HCT116 (cell line): ENCODE measurements around the gene GLP2R. TPM values are rescaled to one million over a fixed set of nuclear protein-coding genes. Genes with fewer than 3 reads are reported as not detected.

Source experiments
- ATAC-seq: fragments of 200-7000 bp; cut with Tn5 transposase; 2 replicates; pipeline ENCODE4 v1.9.1; 2020; ENCODE audit warnings: mild to moderate bottlenecking, moderate library complexity
- BruUV-seq: library from RNA; stranded (reverse); fragments of 400-500 nt; replicated peaks from 2 replicates; lab custom pipeline; 2021; lab: Mats Ljungman, UMichigan
- CTCF ChIA-PET: fragments of 300-600 bp; sonication (Branson Sonifier 250); formaldehyde crosslinking; loops from one replicate; lab custom pipeline; 2021; ENCODE audit warnings: antibody characterized with exemption; lab: Charles Lee
- POLR2A ChIA-PET: fragments of 300-600, 350-600 bp; sonication (Branson Sonifier 250); formaldehyde crosslinking; loops from one replicate; lab custom pipeline; 2021; ENCODE audit warnings: antibody characterized with exemption; lab: Charles Lee
- RAD21 ChIA-PET, 2 experiments: fragments of 300-600 bp; sonication (Branson Sonifier 250); formaldehyde crosslinking; loops; one replicate each; lab custom pipeline; 2023; ENCODE audit warnings: low total read pairs in 2 of 2; ENCODE audit not compliant: uncharacterized antibody in 2 of 2, unreplicated experiment in 2 of 2, low non-redundant PET in 1 of 2; lab: Charles Lee
- DNase-seq: peaks from one replicate; pipeline ENCODE4 v3.0.0-alpha.2; 2010; ENCODE audit warnings: low read depth, low spot score
- H2AFZ ChIP-seq: fragments of 200-600 bp; shearing (Covaris generic), sonication (generic); 2 replicates; pipeline ENCODE4 v1.6.1; 2017; ENCODE audit warnings: low read depth, mixed run types, mixed read lengths, antibody characterized with exemption, low read length; ENCODE audit not compliant: poor library complexity, severe bottlenecking
- H3K27ac ChIP-seq: 2 replicates; pipeline ENCODE4 v1.5.1; 2012; ENCODE audit warnings: low read depth, low read length
- H3K27me3 ChIP-seq: fragments of 200-600 bp; sonication (generic); 2 replicates; pipeline ENCODE4 v1.6.1; 2016; ENCODE audit warnings: mixed run types, low read length, mixed read lengths; ENCODE audit not compliant: insufficient read depth
- H3K36me3 ChIP-seq, 2 experiments: fragments of 200-500 bp in 1 of 2; fragments of 200-600 bp in 1 of 2; sonication (Bioruptor generic) in 1 of 2; sonication (generic) in 1 of 2; 2 replicates each; pipeline versions ENCODE4 v1.5.1 to v1.6.1; 2014 to 2016; ENCODE audit warnings: low read length in 2 of 2, inconsistent platforms in 1 of 2, mixed read lengths in 1 of 2, mixed run types in 1 of 2; ENCODE audit not compliant: insufficient read depth in 2 of 2, control insufficient read depth in 1 of 2
- H3K4me1 ChIP-seq, 2 experiments: fragments of 200-600 bp in 1 of 2; sonication (generic) in 1 of 2; 2 replicates each; pipeline versions ENCODE4 v1.5.1 to v1.6.1; 2012 to 2017; ENCODE audit warnings: low read length in 2 of 2, inconsistent platforms in 1 of 2, mild to moderate bottlenecking in 1 of 2, mixed read lengths in 1 of 2, mixed run types in 1 of 2, moderate library complexity in 1 of 2; ENCODE audit not compliant: insufficient read depth in 2 of 2, control insufficient read depth in 1 of 2
- H3K4me2 ChIP-seq: fragments of 200-600 bp; sonication (generic); 2 replicates; pipeline ENCODE4 v1.6.1; 2017; ENCODE audit warnings: mixed run types, low read length, mixed read lengths
- H3K4me3 ChIP-seq, 2 experiments: fragments of 200-600 bp in 1 of 2; sonication (generic) in 1 of 2; replicated peaks in 1 of 2; 2 replicates each; pipeline ENCODE4 v1.5.1; 2011 to 2016; ENCODE audit warnings: low read length in 2 of 2, control low read depth in 1 of 2, low read depth in 1 of 2, mild to moderate bottlenecking in 1 of 2, mixed read lengths in 1 of 2, mixed run types in 1 of 2
- H3K79me2 ChIP-seq: fragments of 200-600 bp; sonication (generic); 2 replicates; pipeline ENCODE4 v1.6.1; 2017; ENCODE audit warnings: mild to moderate bottlenecking, mixed run types, low read length, moderate library complexity, mixed read lengths; ENCODE audit not compliant: insufficient read depth
- H3K9ac ChIP-seq: fragments of 200-600 bp; sonication (generic); 2 replicates; pipeline ENCODE4 v1.6.1; 2016; ENCODE audit warnings: low read length, mixed read lengths
- H3K9me2 ChIP-seq: fragments of 200-600 bp; sonication (generic), shearing (Covaris generic); 2 replicates; pipeline ENCODE4 v1.6.1; 2017; ENCODE audit warnings: mixed run types, mild to moderate bottlenecking, moderate library complexity; ENCODE audit not compliant: insufficient read depth
- H3K9me3 ChIP-seq, 2 experiments: fragments of 200-500 bp in 1 of 2; fragments of 200-600 bp in 1 of 2; sonication (Bioruptor generic) in 1 of 2; sonication (generic) in 1 of 2; 2 replicates each; pipeline ENCODE4 v1.6.1; 2014 to 2017; ENCODE audit warnings: low read length in 2 of 2, mixed read lengths in 2 of 2, inconsistent platforms in 1 of 2, low read depth in 1 of 2, mild to moderate bottlenecking in 1 of 2, mixed run types in 1 of 2, moderate library complexity in 1 of 2; ENCODE audit not compliant: control insufficient read depth in 1 of 2, insufficient read depth in 1 of 2
- H4K20me1 ChIP-seq: fragments of 200-600 bp; sonication (generic), shearing (Covaris generic); 2 replicates; pipeline ENCODE4 v1.6.1; 2017; ENCODE audit warnings: mixed run types, mild to moderate bottlenecking, moderate library complexity; ENCODE audit not compliant: insufficient read depth
- CBX3 ChIP-seq: IDR thresholded peaks from 2 replicates; pipeline ENCODE4 v1.6.1; 2012; ENCODE audit warnings: low read depth
- CEBPB ChIP-seq: IDR thresholded peaks from 2 replicates; pipeline ENCODE4 v1.6.1; 2012; ENCODE audit warnings: low read depth
- ELF1 ChIP-seq: IDR thresholded peaks from 2 replicates; pipeline ENCODE4 v1.6.1; 2012; ENCODE audit warnings: low read depth, borderline replicate concordance
- EZH2 ChIP-seq: fragments of 200-600 bp; sonication (generic); IDR thresholded peaks from 2 replicates; pipeline ENCODE4 v1.6.1; 2017; ENCODE audit warnings: antibody characterized with exemption, mixed run types
- JUND ChIP-seq: IDR thresholded peaks from 2 replicates; pipeline ENCODE4 v1.6.1; 2012
- POLR2A ChIP-seq: IDR thresholded peaks from 2 replicates; pipeline ENCODE4 v1.7.0; 2011; ENCODE audit warnings: borderline replicate concordance; ENCODE audit not compliant: insufficient read depth, insufficient read length; ENCODE audit errors: extremely low read depth
- RAD21 ChIP-seq: IDR thresholded peaks from 2 replicates; pipeline ENCODE4 v1.6.1; 2012; ENCODE audit warnings: low read depth, mild to moderate bottlenecking
- SIN3A ChIP-seq: IDR thresholded peaks from 2 replicates; pipeline ENCODE4 v1.6.1; 2012; ENCODE audit warnings: low read depth
- SP1 ChIP-seq: IDR thresholded peaks from 2 replicates; pipeline ENCODE4 v1.6.1; 2012; ENCODE audit warnings: low read depth
- SRF ChIP-seq: IDR thresholded peaks from 2 replicates; pipeline ENCODE4 v1.6.1; 2012; ENCODE audit warnings: low read depth
- TCF7L2 ChIP-seq: IDR thresholded peaks from 2 replicates; pipeline ENCODE4 v1.7.0; 2011; ENCODE audit warnings: borderline replicate concordance, inconsistent platforms; ENCODE audit not compliant: insufficient read depth, insufficient read length; ENCODE audit errors: extremely low read depth
- ZFX ChIP-seq: fragments of 450-650 bp; IDR thresholded peaks from 2 replicates; pipeline ENCODE4 v1.6.1; 2017
- intact Hi-C: fragments of 100-400 bp; cut with micrococcal nuclease; formaldehyde crosslinking; loops from 2 replicates; pipeline ENCODE4 v1.10.0; 2022
- total RNA-seq: library from RNA; stranded (reverse); gene quantifications from one replicate; pipeline ENCODE4 v1.2.1, GENCODE V29; 2021; ENCODE audit not compliant: unreplicated experiment
- TF ChIP-seq, protein P1 (sequence below): IDR thresholded peaks from 2 replicates; pipeline ENCODE4 v1.6.1; 2011; ENCODE audit warnings: mild to moderate bottlenecking, low read length, moderate library complexity; ENCODE audit not compliant: insufficient replicate concordance; ENCODE audit errors: extremely low read depth
- TF ChIP-seq, protein P2 (sequence below): IDR thresholded peaks from 2 replicates; pipeline ENCODE4 v1.6.1; 2012
- TF ChIP-seq, protein P3 (sequence below): IDR thresholded peaks from 2 replicates; pipeline ENCODE4 v1.6.1; 2012
- TF ChIP-seq, protein P4 (sequence below): IDR thresholded peaks from 2 replicates; pipeline ENCODE4 v1.6.1; 2012; ENCODE audit warnings: low read depth

Gene GLP2R
- total RNA-seq, 1 experiment from 2014 or later = not detected

DNA sequence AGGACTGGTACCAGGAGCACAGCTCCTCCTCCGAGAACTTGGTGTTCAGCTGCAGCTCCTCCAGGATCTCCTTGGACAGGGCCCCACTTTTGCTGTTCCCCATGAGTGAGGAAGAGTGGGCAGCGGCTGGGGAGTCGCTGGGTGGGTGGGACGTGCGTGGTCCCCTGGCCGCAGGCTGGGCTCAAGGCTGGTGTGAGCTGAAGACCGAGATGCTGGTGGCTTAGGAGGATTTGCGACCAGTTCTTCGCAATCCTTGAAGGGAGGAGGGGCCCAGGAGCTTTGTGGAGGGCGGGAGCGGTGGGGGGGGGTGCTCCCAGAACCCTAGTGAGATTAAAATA lies 79.3 kb downstream of the GLP2R start, which contains the start of gene RCVRN:
TSS of gene RCVRN (minus strand) at position 194 of the 338 bp plus-strand sequence. CDS start at position 103, 91 bp downstream.
- no peak for TF ChIP-seq TCF7L2
- TF ChIP-seq CEBPB = no peak
- TF ChIP-seq SIN3A = no peak
- TF ChIP-seq EZH2 = no peak
- TF ChIP-seq ELF1 = no peak
- TF ChIP-seq CBX3 = no peak
- TF ChIP-seq, protein P1, sequence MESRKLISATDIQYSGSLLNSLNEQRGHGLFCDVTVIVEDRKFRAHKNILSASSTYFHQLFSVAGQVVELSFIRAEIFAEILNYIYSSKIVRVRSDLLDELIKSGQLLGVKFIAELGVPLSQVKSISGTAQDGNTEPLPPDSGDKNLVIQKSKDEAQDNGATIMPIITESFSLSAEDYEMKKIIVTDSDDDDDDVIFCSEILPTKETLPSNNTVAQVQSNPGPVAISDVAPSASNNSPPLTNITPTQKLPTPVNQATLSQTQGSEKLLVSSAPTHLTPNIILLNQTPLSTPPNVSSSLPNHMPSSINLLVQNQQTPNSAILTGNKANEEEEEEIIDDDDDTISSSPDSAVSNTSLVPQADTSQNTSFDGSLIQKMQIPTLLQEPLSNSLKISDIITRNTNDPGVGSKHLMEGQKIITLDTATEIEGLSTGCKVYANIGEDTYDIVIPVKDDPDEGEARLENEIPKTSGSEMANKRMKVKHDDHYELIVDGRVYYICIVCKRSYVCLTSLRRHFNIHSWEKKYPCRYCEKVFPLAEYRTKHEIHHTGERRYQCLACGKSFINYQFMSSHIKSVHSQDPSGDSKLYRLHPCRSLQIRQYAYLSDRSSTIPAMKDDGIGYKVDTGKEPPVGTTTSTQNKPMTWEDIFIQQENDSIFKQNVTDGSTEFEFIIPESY = no peak
- TF ChIP-seq, protein P2, sequence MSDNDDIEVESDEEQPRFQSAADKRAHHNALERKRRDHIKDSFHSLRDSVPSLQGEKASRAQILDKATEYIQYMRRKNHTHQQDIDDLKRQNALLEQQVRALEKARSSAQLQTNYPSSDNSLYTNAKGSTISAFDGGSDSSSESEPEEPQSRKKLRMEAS = no peak
- TF ChIP-seq POLR2A = no peak
- TF ChIP-seq, protein P3, sequence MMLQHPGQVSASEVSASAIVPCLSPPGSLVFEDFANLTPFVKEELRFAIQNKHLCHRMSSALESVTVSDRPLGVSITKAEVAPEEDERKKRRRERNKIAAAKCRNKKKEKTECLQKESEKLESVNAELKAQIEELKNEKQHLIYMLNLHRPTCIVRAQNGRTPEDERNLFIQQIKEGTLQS = no peak
- TF ChIP-seq JUND = no peak
- TF ChIP-seq, protein P4, sequence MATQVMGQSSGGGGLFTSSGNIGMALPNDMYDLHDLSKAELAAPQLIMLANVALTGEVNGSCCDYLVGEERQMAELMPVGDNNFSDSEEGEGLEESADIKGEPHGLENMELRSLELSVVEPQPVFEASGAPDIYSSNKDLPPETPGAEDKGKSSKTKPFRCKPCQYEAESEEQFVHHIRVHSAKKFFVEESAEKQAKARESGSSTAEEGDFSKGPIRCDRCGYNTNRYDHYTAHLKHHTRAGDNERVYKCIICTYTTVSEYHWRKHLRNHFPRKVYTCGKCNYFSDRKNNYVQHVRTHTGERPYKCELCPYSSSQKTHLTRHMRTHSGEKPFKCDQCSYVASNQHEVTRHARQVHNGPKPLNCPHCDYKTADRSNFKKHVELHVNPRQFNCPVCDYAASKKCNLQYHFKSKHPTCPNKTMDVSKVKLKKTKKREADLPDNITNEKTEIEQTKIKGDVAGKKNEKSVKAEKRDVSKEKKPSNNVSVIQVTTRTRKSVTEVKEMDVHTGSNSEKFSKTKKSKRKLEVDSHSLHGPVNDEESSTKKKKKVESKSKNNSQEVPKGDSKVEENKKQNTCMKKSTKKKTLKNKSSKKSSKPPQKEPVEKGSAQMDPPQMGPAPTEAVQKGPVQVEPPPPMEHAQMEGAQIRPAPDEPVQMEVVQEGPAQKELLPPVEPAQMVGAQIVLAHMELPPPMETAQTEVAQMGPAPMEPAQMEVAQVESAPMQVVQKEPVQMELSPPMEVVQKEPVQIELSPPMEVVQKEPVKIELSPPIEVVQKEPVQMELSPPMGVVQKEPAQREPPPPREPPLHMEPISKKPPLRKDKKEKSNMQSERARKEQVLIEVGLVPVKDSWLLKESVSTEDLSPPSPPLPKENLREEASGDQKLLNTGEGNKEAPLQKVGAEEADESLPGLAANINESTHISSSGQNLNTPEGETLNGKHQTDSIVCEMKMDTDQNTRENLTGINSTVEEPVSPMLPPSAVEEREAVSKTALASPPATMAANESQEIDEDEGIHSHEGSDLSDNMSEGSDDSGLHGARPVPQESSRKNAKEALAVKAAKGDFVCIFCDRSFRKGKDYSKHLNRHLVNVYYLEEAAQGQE = no peak
- TF ChIP-seq SP1 = no peak
- TF ChIP-seq SRF = no peak
- no peak for TF ChIP-seq RAD21
- TF ChIP-seq ZFX = no peak
- H3K4me2 ChIP-seq = no peak within 1 kb of the TSS
- no TSS peak for BruUV-seq
- peaks cover 7% of the 10 kb centered on the region; the same call in 1 of the 2 replicates for H3K27me3 ChIP-seq
- no peaks in the 10 kb centered on the region for H3K79me2 ChIP-seq
- ChIA-PET POLR2A (no interaction called here), CTCF (interaction anchor here (0.9 to 1.6 kb wide), 5 partner anchors 13 to 78 kb away, joined by 3 to 10 read pairs (median 4); no protein-coding TSS in a partner anchor), RAD21 (no interaction called here)
- H3K4me1 ChIP-seq = peaks cover 4 to 7% of the 10 kb centered on the region in 2 experiments; a peak in 3 of 4 replicates
- H2AFZ ChIP-seq = no peak within 1 kb of the TSS
- H3K9me2 ChIP-seq = no peaks in the 10 kb centered on the region
- H3K36me3 ChIP-seq = no peaks in the 10 kb centered on the region
- no peak within 1 kb of the TSS for H3K27ac ChIP-seq
- no peak for ATAC-seq
- H3K4me3 ChIP-seq = no peak within 1 kb of the TSS
- no peaks in the 10 kb centered on the region for H4K20me1 ChIP-seq
- intact Hi-C loops = no loop called here
- DNase-seq = no peak
- H3K9me3 ChIP-seq = no peaks in the 10 kb centered on the region
- no peak within 1 kb of the TSS for H3K9ac ChIP-seq
